ENCODE data around the gene VAC14.

GRCh38 chr16:70766658-70767057, 34.3 kb downstream of the VAC14 start:
- no peak for TF ChIP-seq POLR2AphosphoS5 (IDR thresholded peaks at IDR 0.05; ENCODE audit: low read depth, low read length)
- no peak for TF ChIP-seq MAX (IDR thresholded peaks at IDR 0.05)
